GM23338 (cell line): ENCODE measurements around the gene CERT1. TPM values are rescaled to one million over a fixed set of nuclear protein-coding genes. Genes with fewer than 3 reads are reported as not detected.

ENCODE experiments used
- ATAC-seq: fragments of 200-7000 bp; cut with Tn5 transposase; 3 replicates; pipeline ENCODE4 v1.9.1; 2020
- DNase-seq: peaks from one replicate; pipeline ENCODE4 v3.0.0-alpha.2; 2015; ENCODE audit warnings: low spot score
- H2AFZ ChIP-seq: fragments of 200-600 bp; sonication (generic); 2 replicates; pipeline ENCODE4 v1.8.0; 2016; ENCODE audit warnings: antibody characterized with exemption, mild to moderate bottlenecking, moderate library complexity
- H3F3A ChIP-seq: fragments of 200-600 bp; sonication (generic); replicated peaks from 2 replicates; pipeline ENCODE4 v1.8.0; 2017; ENCODE audit warnings: antibody characterized with exemption, mixed run types, low read depth
- H3K27ac ChIP-seq: fragments of 200-600 bp; sonication (generic); 2 replicates; pipeline ENCODE4 v1.6.1; 2016; ENCODE audit warnings: low read depth
- H3K27me3 ChIP-seq: fragments of 200-600 bp; sonication (generic); 2 replicates; pipeline ENCODE4 v1.8.0; 2016; ENCODE audit warnings: mild to moderate bottlenecking, mixed run types, moderate library complexity; ENCODE audit not compliant: insufficient read depth
- H3K36me3 ChIP-seq: fragments of 200-600 bp; sonication (generic); 2 replicates; pipeline ENCODE4 v1.8.0; 2016; ENCODE audit warnings: mild to moderate bottlenecking; ENCODE audit not compliant: insufficient read depth
- H3K4me1 ChIP-seq: fragments of 200-600 bp; sonication (generic); 2 replicates; pipeline ENCODE4 v1.8.0; 2016; ENCODE audit warnings: mild to moderate bottlenecking, moderate library complexity; ENCODE audit not compliant: insufficient read depth
- H3K4me2 ChIP-seq: fragments of 200-600 bp; sonication (generic); 2 replicates; pipeline ENCODE4 v1.7.1; 2017; ENCODE audit warnings: mixed run types
- H3K4me3 ChIP-seq: fragments of 200-600 bp; sonication (generic); 2 replicates; pipeline ENCODE4 v1.6.1; 2016; ENCODE audit warnings: mixed run types
- H3K79me2 ChIP-seq: fragments of 200-600 bp; sonication (generic); replicated peaks from 2 replicates; pipeline ENCODE4 v1.8.0; 2017; ENCODE audit warnings: mild to moderate bottlenecking; ENCODE audit not compliant: insufficient read depth
- H3K9me2 ChIP-seq: fragments of 200-600 bp; sonication (generic); 2 replicates; pipeline ENCODE4 v1.8.0; 2017; ENCODE audit not compliant: insufficient read depth
- H4K20me1 ChIP-seq: fragments of 200-600 bp; sonication (generic); replicated peaks from 2 replicates; pipeline ENCODE4 v1.8.0; 2017; ENCODE audit warnings: mild to moderate bottlenecking; ENCODE audit not compliant: insufficient read depth
- H3K27ac Mint-ChIP-seq: 2 replicates; pipeline ENCODE4 v1.8.0; 2020; ENCODE audit warnings: inconsistent platforms, mild to moderate bottlenecking, moderate library complexity, mixed read lengths
- H3K27me3 Mint-ChIP-seq: 3 replicates; pipeline ENCODE4 v1.8.0; 2022; ENCODE audit warnings: low read depth, mild to moderate bottlenecking, moderate library complexity, mixed read lengths, inconsistent platforms; ENCODE audit not compliant: insufficient read depth, poor library complexity
- H3K36me3 Mint-ChIP-seq: 3 replicates; pipeline ENCODE4 v1.8.0; 2021; ENCODE audit warnings: low read depth, mild to moderate bottlenecking, inconsistent platforms, moderate library complexity, mixed read lengths
- H3K4me1 Mint-ChIP-seq: 3 replicates; pipeline ENCODE4 v1.8.0; 2020; ENCODE audit warnings: mild to moderate bottlenecking, inconsistent platforms, mixed read lengths
- H3K4me3 Mint-ChIP-seq: 3 replicates; pipeline ENCODE4 v1.8.0; 2021; ENCODE audit warnings: moderate library complexity, mild to moderate bottlenecking, inconsistent platforms, mixed read lengths
- H3K9me3 Mint-ChIP-seq: 3 replicates; pipeline ENCODE4 v1.8.0; 2020; ENCODE audit warnings: moderate library complexity, mild to moderate bottlenecking, inconsistent platforms, mixed read lengths
- CREB1 ChIP-seq: fragments of 250-450 bp; sonication (Bioruptor Pico); IDR thresholded peaks from 2 replicates; pipeline ENCODE4 v1.5.0; 2020; ENCODE audit warnings: low read depth, mild to moderate bottlenecking, moderate library complexity
- CTCF ChIP-seq, 2 experiments: fragments of 200-600 bp in 1 of 2; sonication (generic) in 1 of 2; conservative IDR thresholded peaks; 2 replicates each; pipeline versions ENCODE4 v1.5.1 to v1.6.1; 2016 to 2017; ENCODE audit warnings: antibody characterized with exemption in 2 of 2, low read depth in 2 of 2, mild to moderate bottlenecking in 2 of 2, moderate library complexity in 1 of 2
- EZH2 ChIP-seq: fragments of 200-600 bp; sonication (generic); IDR thresholded peaks from one replicate; pipeline ENCODE4 v1.8.0; 2017; ENCODE audit warnings: antibody characterized with exemption, mild to moderate bottlenecking, low read depth; ENCODE audit not compliant: unreplicated experiment
- NANOG ChIP-seq: IDR thresholded peaks from 2 replicates; pipeline ENCODE4 v1.6.1; 2016; ENCODE audit warnings: antibody characterized with exemption, borderline replicate concordance
- STAT1 ChIP-seq: IDR thresholded peaks from one replicate; pipeline ENCODE4 v1.6.1; 2016; ENCODE audit warnings: antibody characterized with exemption; ENCODE audit not compliant: unreplicated experiment
- ZNF462 ChIP-seq: fragments of 250-450 bp; sonication (Bioruptor Pico); IDR thresholded peaks from 2 replicates; pipeline ENCODE4 v1.5.0; 2020; ENCODE audit warnings: mild to moderate bottlenecking, moderate library complexity
- polyA plus RNA-seq: library from polyadenylated mRNA; unstranded; fragments of >200 nt; fragmentation: Nextera tagmentation; extraction: Ambion mirVana; gene quantifications from 2 replicates; pipeline ENCODE4 v1.2.1, GENCODE V29; 2016
- total RNA-seq: library from RNA; depleted of rRNA; stranded (reverse); fragments of >200 nt; shearing (Covaris generic); gene quantifications from 2 replicates; pipeline ENCODE4 v1.2.3, GENCODE V29; 2014

The CERT1 gene
- total and polyA plus RNA-seq, 2 experiments from 2014 or later = 36.5 to 40.7 TPM

DNA sequence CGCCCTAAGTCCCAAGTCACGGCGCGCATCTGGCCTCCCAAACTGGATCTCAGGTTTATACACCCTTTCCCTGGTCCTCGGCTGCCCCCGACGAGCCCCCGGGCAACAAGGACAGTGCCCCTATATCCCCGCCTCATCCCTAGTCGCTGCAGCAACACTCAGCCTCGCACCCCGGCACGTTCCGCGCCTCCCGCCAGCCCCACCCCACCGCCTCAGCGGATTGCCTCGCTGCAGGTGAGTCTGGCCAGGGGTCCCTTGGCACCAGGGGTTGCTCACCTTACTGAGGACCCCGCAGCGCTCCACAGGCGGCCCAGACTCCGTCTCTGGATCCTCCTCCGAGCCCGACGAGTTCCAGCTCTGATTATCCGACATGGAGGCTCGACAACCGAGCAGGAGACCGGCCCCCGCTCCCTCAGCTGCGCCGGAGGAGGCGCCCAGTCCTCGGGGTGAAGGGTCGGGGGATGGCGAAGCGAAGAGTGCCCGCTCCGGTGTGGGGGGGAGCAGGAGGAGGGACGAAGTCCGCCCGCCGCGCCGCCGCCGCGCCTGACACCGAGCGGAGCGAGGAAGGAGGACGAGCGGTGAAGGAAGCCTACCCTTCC, 494 bp downstream of the CERT1 start (continued):
- TF ChIP-seq ZNF462 (CRISPR knock-in tag) (no peak), CREB1 (CRISPR knock-in tag) (no peak), EZH2 (no peak), STAT1 (no peak)

DNA sequence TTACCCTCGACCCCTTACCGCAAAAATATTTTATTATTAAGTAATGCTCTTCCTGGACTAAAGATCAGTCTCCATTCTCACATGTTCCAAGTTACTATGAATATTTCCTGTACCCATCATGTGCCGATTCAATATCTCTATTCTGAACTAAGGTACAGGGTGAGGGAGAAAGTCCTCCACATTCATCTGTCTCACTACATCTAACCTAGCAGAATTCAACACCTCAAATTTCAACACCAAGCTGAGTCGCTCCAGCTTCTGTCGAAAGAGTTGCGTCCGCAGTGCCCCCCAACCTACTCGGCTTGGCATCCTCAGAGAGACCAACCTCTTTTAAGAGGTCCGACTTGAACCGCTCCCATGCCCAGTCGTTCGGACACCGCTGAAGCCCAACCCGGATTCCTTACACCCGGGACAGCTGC, 1.0 kb downstream of the CERT1 start:
- H3K4me2 ChIP-seq = peak overlapping the region; percentile 93
- Mint-ChIP-seq H3K9me3 (no peaks in the 10 kb centered on the region; the same call in 2 of the 3 replicates), H3K27ac (no peak overlapping the region), H3K4me3 (peak overlapping the region; percentile 94), H3K4me1 (peaks cover 16% of the 10 kb centered on the region), H3K36me3 (peaks cover 2% of the 10 kb centered on the region; the same call in 2 of the 3 replicates), H3K27me3 (peaks cover 19% of the 10 kb centered on the region)
- peak overlapping the region; percentile 62 for H3K4me3 ChIP-seq
- H3F3A ChIP-seq = no peaks in the 10 kb centered on the region
- H3K79me2 ChIP-seq = peaks cover 57% of the 10 kb centered on the region
- no peaks in the 10 kb centered on the region for H3K9me2 ChIP-seq
- no peaks in the 10 kb centered on the region for H3K27me3 ChIP-seq
- H3K36me3 ChIP-seq = no peaks in the 10 kb centered on the region
- 0 out of 2 replicates have a peak overlapping the region, but pooled peaks have one; percentile 77 for H2AFZ ChIP-seq
- H3K27ac ChIP-seq = no peak overlapping the region
- ATAC-seq = no peak; the same call in 2 of the 3 replicates
- DNase-seq = no peak
- peaks cover 15% of the 10 kb centered on the region; the same call in 1 of the 2 replicates for H3K4me1 ChIP-seq
- no peaks in the 10 kb centered on the region; the same call in 1 of the 2 replicates for H4K20me1 ChIP-seq
- TF ChIP-seq NANOG (no peak), CREB1 (CRISPR knock-in tag) (no peak), CTCF (conservative IDR thresholded peaks at IDR 0.05; ENCODE audit: low read depth in 2 of 2) (no peak), STAT1 (no peak), ZNF462 (CRISPR knock-in tag) (no peak)
